K562 (cell line): ENCODE results near the gene UAP1. TPM values are rescaled to one million over a fixed set of nuclear protein-coding genes. Genes with fewer than 3 reads are reported as not detected.
A peak's percentile ranks its signal among the peaks of the same experiment; 100 is the strongest.

Experiments
- C11orf30 ChIP-seq: fragments of 450-650 bp; IDR thresholded peaks from 2 replicates; pipeline ENCODE4 v1.6.1; 2016; ENCODE audit warnings: low read depth, mild to moderate bottlenecking
- CHD2 ChIP-seq: IDR thresholded peaks from 2 replicates; pipeline ENCODE4 v1.6.1; 2011; ENCODE audit warnings: low read depth, low read length
- CREB1 ChIP-seq, 2 experiments: sonication (generic) in 1 of 2; formaldehyde crosslinking in 1 of 2; IDR thresholded peaks; 2 replicates each; pipeline versions ENCODE4 v1.6.1 to v1.8.0; 2012 to 2022; ENCODE audit warnings: inconsistent platforms in 1 of 2, mild to moderate bottlenecking in 1 of 2, missing genetic modification reagents in 1 of 2, moderate library complexity in 1 of 2
- ESRRB ChIP-seq: fragments of 250-450 bp; sonication (Bioruptor Pico); IDR thresholded peaks from 2 replicates; pipeline ENCODE4 v1.5.0; 2020; ENCODE audit warnings: mild to moderate bottlenecking, moderate library complexity, borderline replicate concordance
- FOXK2 ChIP-seq, 2 experiments: fragments of 450-650 bp; IDR thresholded peaks in 1 of 2; conservative IDR thresholded peaks in 1 of 2; 2 replicates each; pipeline ENCODE4 v1.6.1; 2016; ENCODE audit warnings: low read depth in 2 of 2, mild to moderate bottlenecking in 1 of 2
- MAX ChIP-seq: sonication (generic); formaldehyde crosslinking; IDR thresholded peaks from 2 replicates; pipeline ENCODE4 v1.9.0; 2022; ENCODE audit warnings: mild to moderate bottlenecking, missing genetic modification reagents
- MTF1 ChIP-seq: fragments of 250-450 bp; sonication (Bioruptor Pico); IDR thresholded peaks from 2 replicates; pipeline ENCODE4 v1.9.0; 2021; ENCODE audit warnings: moderate library complexity, mild to moderate bottlenecking, inconsistent platforms, borderline replicate concordance
- NELFE ChIP-seq: IDR thresholded peaks from 2 replicates; pipeline ENCODE4 v1.6.1; 2011; ENCODE audit warnings: mild to moderate bottlenecking; ENCODE audit not compliant: insufficient read depth, insufficient read length
- POLR2A ChIP-seq: fragments of 450-650 bp; conservative IDR thresholded peaks from 2 replicates; pipeline ENCODE4 v1.6.1; 2016
- POLR3G ChIP-seq: IDR thresholded peaks from 2 replicates; pipeline ENCODE4 v1.6.1; 2011; ENCODE audit not compliant: insufficient read length, insufficient replicate concordance; ENCODE audit errors: extremely low read depth
- RBM17 ChIP-seq: fragments of 200-400 bp; formaldehyde crosslinking; IDR thresholded peaks from 2 replicates; pipeline ENCODE4 v1.6.1; 2017; ENCODE audit warnings: low read depth, mild to moderate bottlenecking, low read length, borderline replicate concordance
- RBM22 ChIP-seq: fragments of 200-400 bp; formaldehyde crosslinking; IDR thresholded peaks from 2 replicates; pipeline ENCODE4 v1.6.1; 2018; ENCODE audit warnings: low read length, low read depth; ENCODE audit not compliant: poor library complexity, severe bottlenecking
- SMARCE1 ChIP-seq: fragments of 450-650 bp; IDR thresholded peaks from 2 replicates; pipeline ENCODE4 v1.7.1; 2016; ENCODE audit warnings: mild to moderate bottlenecking
- SNRNP70 ChIP-seq: fragments of 200-400 bp; formaldehyde crosslinking; optimal IDR thresholded peaks from 2 replicates; pipeline ENCODE3; 2017; ENCODE audit warnings: low read depth, low read length
- SP1 ChIP-seq: sonication (generic); formaldehyde crosslinking; IDR thresholded peaks from 2 replicates; pipeline ENCODE4 v1.8.1; 2022; ENCODE audit warnings: mild to moderate bottlenecking, missing genetic modification reagents
- SP2 ChIP-seq: IDR thresholded peaks from 2 replicates; pipeline ENCODE4 v1.6.1; 2011; ENCODE audit warnings: mild to moderate bottlenecking, low read depth, low read length, moderate library complexity; ENCODE audit not compliant: poor library complexity, severe bottlenecking; ENCODE audit errors: extremely low read depth
- TOE1 ChIP-seq, 2 experiments: fragments of 450-650 bp in 1 of 2; sonication (generic) in 1 of 2; formaldehyde crosslinking in 1 of 2; IDR thresholded peaks; 2 replicates each; pipeline versions ENCODE4 v1.7.1 to v1.8.0; 2016 to 2022; ENCODE audit warnings: borderline replicate concordance in 2 of 2, mild to moderate bottlenecking in 2 of 2, antibody characterized with exemption in 1 of 2, inconsistent platforms in 1 of 2, low read depth in 1 of 2, missing genetic modification reagents in 1 of 2, moderate library complexity in 1 of 2
- ZFX ChIP-seq: sonication (generic); formaldehyde crosslinking; IDR thresholded peaks from 2 replicates; pipeline ENCODE4 v1.8.0; 2022; ENCODE audit warnings: mild to moderate bottlenecking, missing genetic modification reagents, moderate library complexity
- ZNF699 ChIP-seq: fragments of 250-450 bp; sonication (Bioruptor Pico); IDR thresholded peaks from 2 replicates; pipeline ENCODE4 v1.8.0; 2021; ENCODE audit warnings: mild to moderate bottlenecking, moderate library complexity; ENCODE audit not compliant: insufficient replicate concordance
- polyA plus RNA-seq, 8 experiments: library from polyadenylated mRNA; depleted of rRNA in 4 of 8; stranded (reverse) in 5 of 8; unstranded in 3 of 8; fragments of >200 nt; fragmentation: Nextera tagmentation in 2 of 8; fragmentation: Illumina TruSeq in 1 of 8; extraction: Ambion mirVana in 2 of 8; extraction: Trizol in 1 of 8; gene quantifications; 2 replicates each; pipeline versions ENCODE4 v1.2.1 to v1.2.3, GENCODE V29; 2011 to 2014; ENCODE audit warnings: inconsistent platforms in 1 of 8, missing spikeins in 1 of 8
- total RNA-seq, 7 experiments: library from RNA; depleted of rRNA in 6 of 7; stranded (reverse); fragments of >200 nt in 6 of 7; fragmentation: Illumina TruSeq in 2 of 7; extraction: Trizol in 2 of 7; gene quantifications; 2 replicates each; pipeline versions ENCODE4 v1.2.1 to v1.2.3, GENCODE V29; 2011 to 2021; ENCODE audit warnings: low replicate concordance in 1 of 7
- TF ChIP-seq, protein P1 (sequence below): fragments of 450-650 bp; IDR thresholded peaks from 2 replicates; pipeline ENCODE4 v1.6.1; 2016; ENCODE audit warnings: borderline replicate concordance
- TF ChIP-seq, protein P2 (sequence below): fragments of 200-800 bp; sonication (Bioruptor generic); IDR thresholded peaks from 2 replicates; pipeline ENCODE4 v1.6.1; 2016; ENCODE audit warnings: missing genetic modification characterization, missing compliant biosample characterization

Gene UAP1
- total and polyA plus RNA-seq, 9 of the 15 experiments (the other 6 are each of a cell fraction or from before 2014, with no cell fraction given) = 182 to 317 (median 213) TPM

- TF ChIP-seq NELFE (no peak), MTF1 (no peak), FOXK2 (conservative IDR thresholded peaks at IDR 0.05 in 1 of 2, IDR thresholded peaks at IDR 0.05 in 1 of 2; ENCODE audit: low read depth in 2 of 2) (peak; percentile 47 to 64; a peak in 1 of 4 replicates), TOE1 (IDR thresholded peaks at IDR 0.05; ENCODE audit: borderline replicate concordance) (no peak), TOE1 (CRISPR knock-in tag; IDR thresholded peaks at IDR 0.05; ENCODE audit: borderline replicate concordance, low read depth) (no peak), RBM17 (no peak), MAX (CRISPR knock-in tag) (peak; percentile 66), SP1 (CRISPR knock-in tag) (no peak), CREB1 (IDR thresholded peaks at IDR 0.05) (0 out of 2 replicates have a peak, but pooled peaks have one; percentile 22), CREB1 (CRISPR knock-in tag; IDR thresholded peaks at IDR 0.05) (no peak), SP2 (no peak), POLR3G (no peak), ESRRB (no peak), SNRNP70 (no peak), CHD2 (no peak), C11orf30 (no peak), ZNF699 (no peak), ZFX (no peak), RBM22 (no peak), SMARCE1 (0 out of 2 replicates have a peak, but pooled peaks have one; percentile 39), POLR2A (no peak; the same call in 1 of the 2 replicates)
- TF ChIP-seq, protein P1, sequence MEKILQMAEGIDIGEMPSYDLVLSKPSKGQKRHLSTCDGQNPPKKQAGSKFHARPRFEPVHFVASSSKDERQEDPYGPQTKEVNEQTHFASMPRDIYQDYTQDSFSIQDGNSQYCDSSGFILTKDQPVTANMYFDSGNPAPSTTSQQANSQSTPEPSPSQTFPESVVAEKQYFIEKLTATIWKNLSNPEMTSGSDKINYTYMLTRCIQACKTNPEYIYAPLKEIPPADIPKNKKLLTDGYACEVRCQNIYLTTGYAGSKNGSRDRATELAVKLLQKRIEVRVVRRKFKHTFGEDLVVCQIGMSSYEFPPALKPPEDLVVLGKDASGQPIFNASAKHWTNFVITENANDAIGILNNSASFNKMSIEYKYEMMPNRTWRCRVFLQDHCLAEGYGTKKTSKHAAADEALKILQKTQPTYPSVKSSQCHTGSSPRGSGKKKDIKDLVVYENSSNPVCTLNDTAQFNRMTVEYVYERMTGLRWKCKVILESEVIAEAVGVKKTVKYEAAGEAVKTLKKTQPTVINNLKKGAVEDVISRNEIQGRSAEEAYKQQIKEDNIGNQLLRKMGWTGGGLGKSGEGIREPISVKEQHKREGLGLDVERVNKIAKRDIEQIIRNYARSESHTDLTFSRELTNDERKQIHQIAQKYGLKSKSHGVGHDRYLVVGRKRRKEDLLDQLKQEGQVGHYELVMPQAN = peak; percentile 66
- TF ChIP-seq, protein P2, sequence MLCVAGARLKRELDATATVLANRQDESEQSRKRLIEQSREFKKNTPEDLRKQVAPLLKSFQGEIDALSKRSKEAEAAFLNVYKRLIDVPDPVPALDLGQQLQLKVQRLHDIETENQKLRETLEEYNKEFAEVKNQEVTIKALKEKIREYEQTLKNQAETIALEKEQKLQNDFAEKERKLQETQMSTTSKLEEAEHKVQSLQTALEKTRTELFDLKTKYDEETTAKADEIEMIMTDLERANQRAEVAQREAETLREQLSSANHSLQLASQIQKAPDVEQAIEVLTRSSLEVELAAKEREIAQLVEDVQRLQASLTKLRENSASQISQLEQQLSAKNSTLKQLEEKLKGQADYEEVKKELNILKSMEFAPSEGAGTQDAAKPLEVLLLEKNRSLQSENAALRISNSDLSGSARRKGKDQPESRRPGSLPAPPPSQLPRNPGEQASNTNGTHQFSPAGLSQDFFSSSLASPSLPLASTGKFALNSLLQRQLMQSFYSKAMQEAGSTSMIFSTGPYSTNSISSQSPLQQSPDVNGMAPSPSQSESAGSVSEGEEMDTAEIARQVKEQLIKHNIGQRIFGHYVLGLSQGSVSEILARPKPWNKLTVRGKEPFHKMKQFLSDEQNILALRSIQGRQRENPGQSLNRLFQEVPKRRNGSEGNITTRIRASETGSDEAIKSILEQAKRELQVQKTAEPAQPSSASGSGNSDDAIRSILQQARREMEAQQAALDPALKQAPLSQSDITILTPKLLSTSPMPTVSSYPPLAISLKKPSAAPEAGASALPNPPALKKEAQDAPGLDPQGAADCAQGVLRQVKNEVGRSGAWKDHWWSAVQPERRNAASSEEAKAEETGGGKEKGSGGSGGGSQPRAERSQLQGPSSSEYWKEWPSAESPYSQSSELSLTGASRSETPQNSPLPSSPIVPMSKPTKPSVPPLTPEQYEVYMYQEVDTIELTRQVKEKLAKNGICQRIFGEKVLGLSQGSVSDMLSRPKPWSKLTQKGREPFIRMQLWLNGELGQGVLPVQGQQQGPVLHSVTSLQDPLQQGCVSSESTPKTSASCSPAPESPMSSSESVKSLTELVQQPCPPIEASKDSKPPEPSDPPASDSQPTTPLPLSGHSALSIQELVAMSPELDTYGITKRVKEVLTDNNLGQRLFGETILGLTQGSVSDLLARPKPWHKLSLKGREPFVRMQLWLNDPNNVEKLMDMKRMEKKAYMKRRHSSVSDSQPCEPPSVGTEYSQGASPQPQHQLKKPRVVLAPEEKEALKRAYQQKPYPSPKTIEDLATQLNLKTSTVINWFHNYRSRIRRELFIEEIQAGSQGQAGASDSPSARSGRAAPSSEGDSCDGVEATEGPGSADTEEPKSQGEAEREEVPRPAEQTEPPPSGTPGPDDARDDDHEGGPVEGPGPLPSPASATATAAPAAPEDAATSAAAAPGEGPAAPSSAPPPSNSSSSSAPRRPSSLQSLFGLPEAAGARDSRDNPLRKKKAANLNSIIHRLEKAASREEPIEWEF (CRISPR knock-in tag) = no peak
These were observed 3.3 kb downstream of the UAP1 start (continued) for GRCh38 chr1:162564762-162565218.
